HuH-7.5 (cell line): Measurements from ENCODE around the gene GPATCH8.

Experiments
- DNase-seq: peaks from one replicate; pipeline ENCODE4 v3.0.0; 2011; ENCODE audit warnings: low spot score

GPATCH8 gene

DNA sequence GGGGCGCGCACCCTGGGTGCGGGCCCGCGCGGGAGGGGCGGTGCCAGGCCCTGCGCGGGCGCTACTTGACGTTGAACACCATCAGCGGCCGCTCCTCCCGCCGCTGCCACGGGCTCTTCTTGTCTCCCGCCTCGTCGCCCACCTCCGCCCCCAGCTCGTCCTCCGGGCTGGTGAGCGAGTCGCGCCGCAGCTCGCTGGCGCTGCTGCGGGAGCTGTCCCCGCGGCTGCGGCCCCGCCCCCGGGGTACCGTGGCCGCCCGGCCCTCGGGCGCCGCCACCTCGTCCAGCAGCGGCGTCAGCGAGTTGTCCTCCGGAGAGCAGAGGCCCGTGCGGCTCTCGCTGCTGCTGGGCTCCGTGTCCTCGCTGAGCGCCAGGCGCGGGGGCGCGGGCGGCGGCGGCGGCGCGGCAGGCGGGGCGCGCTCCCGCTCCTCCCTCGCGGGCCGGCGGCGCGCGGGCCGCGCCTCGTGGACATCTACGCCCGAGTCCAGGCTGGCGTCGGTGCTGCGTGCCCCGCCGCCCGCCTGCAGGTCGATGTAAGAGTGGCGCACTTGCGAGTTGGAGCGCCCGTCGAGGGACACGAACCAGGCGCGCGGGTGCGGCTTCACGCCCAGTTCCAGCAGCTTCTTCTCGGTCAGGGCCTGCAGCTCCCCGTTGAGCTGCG, 149.4 kb downstream of the GPATCH8 start:
- peak; percentile 68 for DNase-seq

GRCh38 chr17:44352828-44353671, 150.2 kb downstream of the GPATCH8 start:
- DNase-seq: no peak

DNA sequence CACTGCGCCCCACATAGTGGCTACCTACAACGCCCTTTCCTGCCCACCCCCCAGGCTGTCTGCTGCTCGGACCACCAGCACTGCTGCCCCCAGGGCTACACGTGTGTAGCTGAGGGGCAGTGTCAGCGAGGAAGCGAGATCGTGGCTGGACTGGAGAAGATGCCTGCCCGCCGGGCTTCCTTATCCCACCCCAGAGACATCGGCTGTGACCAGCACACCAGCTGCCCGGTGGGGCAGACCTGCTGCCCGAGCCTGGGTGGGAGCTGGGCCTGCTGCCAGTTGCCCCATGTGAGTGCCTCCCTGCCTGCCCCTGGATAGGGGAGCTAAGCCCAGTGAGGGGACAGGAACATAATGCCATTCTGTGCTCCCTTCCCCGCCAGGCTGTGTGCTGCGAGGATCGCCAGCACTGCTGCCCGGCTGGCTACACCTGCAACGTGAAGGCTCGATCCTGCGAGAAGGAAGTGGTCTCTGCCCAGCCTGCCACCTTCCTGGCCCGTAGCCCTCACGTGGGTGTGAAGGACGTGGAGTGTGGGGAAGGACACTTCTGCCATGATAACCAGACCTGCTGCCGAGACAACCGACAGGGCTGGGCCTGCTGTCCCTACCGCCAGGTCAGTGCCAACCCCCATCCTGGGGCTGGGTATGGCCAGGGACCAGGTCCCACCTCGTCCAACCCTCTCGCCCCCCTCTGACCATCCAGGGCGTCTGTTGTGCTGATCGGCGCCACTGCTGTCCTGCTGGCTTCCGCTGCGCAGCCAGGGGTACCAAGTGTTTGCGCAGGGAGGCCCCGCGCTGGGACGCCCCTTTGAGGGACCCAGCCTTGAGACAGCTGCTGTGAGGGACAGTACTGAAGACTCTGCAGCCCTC, 151.0 kb downstream of the GPATCH8 start:
- DNase-seq: no peak

DNA sequence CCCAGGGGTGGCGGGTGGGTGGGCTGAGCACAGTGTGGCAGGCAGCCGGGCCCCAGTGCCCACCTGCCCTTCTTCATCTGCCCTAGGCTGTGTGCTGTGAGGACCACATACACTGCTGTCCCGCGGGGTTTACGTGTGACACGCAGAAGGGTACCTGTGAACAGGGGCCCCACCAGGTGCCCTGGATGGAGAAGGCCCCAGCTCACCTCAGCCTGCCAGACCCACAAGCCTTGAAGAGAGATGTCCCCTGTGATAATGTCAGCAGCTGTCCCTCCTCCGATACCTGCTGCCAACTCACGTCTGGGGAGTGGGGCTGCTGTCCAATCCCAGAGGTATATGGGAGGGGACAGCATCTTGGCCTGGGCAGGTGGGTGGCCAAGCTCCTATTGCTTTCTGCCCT, 151.7 kb downstream of the GPATCH8 start:
- no peak for DNase-seq

GRCh38 chr17:44350733-44351226, 152.4 kb downstream of the GPATCH8 start:
- DNase-seq: peak; percentile 93

GRCh38 chr17:44349553-44350070, 153.6 kb downstream of the GPATCH8 start:
- no peak for DNase-seq

DNA sequence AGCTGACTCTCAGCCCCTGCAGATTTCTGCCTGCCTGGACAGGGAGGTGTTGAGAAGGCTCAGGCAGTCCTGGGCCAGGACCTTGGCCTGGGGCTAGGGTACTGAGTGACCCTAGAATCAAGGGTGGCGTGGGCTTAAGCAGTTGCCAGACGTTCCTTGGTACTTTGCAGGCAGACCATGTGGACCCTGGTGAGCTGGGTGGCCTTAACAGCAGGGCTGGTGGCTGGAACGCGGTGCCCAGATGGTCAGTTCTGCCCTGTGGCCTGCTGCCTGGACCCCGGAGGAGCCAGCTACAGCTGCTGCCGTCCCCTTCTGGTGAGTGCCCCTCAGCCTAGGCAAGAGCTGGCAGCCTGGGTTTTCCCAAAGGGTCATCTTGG, 154.2 kb downstream of the GPATCH8 start:
- no peak for DNase-seq

DNA sequence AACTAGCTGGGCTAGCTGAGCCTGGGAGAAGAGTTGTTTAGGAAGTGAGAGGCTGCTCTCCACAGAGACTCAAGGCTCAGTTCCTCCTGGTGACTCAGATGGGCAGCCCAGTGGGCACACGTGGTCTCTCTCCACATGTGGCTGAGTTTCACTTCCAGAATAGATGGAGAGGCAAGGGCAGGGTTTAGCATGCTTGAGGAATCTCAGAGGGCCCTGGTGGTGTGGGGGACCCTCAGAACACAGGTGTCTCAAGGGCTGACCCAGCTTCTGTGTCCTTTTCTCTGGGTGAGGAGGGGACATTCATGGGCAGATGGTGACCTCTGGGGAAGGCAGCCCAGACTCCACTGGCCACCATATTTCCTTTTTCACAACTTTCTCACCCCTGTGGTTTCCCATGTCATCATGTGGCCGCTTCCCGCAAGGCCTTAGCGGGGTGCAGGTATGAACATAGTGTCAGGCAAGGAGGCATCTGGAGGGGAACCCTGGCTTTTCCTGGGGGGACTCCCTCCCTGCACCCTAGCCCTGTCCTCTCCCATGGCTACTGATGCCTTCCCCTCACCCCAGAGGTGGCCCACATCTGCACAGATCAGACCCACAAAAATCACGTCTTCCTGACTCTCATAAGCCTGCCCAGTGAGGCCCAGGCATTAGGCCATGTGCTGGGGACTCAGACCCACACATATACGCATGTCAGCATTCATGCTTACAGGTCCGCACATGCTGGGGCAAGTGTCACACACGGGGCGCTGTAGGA, 154.8 kb downstream of the GPATCH8 start:
- DNase-seq: no peak
